Measurements from ENCODE around the gene METRN.

Gene METRN

DNA sequence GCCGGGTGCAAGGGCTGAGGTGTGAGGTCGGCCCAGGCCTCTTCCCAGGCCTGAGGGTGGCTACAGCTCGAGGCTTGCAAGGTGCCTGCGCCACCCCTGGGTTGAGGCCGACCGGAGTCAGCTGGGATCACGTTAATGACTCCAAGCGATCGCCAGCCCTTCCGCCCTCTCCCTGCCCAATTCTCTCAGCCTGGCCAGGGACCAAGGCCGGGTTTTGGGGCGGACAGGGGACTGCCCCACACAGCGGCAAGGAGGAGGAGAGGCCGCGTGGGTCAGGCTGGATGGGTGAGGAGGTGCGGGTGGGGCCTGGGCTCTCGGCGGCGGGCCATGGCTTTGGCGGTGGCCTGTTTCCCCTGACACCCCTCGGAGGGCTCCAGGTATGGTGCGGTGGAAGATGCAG is 21.6 kb upstream of the METRN start:
- ATAC-seq: no peak

DNA sequence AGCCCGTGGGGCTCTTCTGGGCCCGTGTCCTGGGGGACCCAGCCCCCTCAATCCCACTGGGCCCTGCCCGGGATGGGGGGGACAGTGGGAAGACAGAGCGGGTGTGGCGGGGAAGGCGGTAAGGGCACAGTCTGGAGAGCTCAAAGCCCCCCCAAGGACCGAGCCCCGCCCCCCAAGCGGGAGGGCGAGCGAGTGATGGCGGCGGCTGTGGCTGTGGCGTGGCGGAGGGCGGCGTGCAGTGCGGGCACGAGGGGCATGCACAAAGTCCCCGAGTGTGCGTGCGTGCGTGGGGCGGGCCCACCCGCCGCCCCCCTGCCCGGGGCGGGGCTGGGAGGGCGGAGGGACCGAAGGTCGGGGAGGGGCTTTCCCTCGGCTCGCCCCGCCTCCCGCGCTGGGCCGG is 21.2 kb upstream of the METRN start:
- ATAC-seq: no peak

DNA sequence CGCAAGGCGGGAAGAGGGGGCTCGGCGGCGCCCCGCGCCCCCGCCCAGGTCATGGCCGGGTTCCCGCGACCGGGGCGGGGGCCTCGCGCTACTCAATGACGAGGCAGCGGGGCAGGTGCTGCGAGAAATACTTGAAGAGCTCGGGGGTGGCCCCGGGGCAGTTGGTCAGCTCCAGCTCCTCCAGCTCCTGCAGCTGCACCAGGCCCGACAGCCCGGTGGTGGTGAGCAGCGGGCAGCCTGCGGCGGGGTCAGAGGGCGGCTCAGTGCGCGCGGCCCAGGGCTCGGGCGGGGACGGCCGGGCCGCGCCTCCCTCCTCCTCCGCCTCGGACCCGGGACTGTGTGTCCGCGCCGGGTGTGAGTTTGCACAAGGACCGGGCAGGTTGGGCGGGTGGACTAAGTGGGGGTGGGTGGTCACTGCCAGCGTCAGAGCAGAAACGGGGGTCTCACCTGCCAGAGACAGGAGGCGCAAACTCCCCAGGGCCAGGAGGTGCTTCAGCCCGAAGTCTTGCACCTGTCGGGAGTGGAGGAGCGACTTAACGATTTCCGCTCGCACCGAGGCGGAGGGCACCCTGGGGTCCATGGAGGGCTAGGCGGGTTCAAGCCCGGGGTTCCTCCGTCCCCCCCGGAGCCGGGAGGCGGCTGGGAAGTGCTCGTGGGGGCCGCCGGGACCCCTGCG is 20.6 kb upstream of the METRN start:
- ATAC-seq: no peak

DNA sequence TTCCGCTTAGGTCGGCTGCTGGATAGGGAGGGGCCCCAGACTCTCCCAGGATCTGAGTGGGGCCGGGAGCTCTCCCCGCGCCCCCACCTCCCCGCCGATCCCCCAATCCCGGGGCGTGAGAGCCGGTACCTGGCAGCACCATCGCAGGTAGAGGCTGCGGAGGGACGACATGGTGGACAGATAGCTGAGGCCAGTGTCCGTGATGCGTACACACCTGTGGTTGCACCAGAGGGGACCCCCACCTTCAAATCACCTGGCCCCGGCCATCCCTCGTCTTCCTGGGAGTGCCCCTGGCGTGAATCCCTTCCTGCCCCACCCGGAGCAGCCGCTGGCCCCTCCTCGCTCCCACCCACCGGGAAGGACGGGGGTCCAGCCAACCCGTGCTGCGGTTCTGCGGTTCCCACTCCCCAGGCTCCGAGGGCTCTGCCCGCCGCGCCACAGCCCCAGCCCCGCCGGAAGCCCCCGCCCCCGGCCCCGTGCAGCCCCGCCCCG is 20.0 kb upstream of the METRN start:
- no peak for ATAC-seq

DNA sequence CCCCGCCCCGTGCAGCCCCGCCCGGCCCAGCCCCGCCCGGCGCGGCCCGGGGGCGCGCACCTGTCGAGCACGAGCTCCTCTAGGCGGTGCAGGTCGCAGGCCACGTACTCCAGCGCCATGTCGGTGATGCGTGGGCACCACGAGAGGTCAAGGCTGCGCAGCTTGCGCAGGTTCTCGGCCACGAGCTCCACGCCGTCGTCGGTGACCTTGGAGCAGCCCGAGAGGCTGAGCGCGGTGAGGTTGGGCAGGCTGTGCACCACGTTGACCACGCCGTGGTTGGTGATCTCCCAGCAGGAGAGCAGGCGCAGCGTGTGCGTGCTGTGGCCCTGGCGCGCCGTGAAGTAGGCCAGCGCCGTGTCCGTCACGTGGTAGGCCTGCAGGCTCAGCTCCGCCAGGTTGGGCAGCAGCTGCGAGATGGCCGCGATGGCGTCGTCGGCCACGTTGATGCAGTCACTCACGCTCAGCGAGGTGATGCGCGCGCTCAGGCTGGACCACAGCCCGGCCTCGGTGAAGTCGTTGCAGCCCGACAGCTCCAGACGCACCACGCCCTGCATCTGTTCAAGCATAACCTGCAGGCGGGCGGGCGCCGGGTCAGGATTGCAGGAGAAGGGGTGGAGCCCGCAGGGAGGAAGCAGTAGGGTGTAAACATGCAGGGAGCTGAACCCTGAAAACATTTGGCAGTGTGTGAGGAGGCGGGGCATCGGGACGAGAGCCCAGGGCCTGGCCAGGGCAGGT is 19.4 kb upstream of the METRN start:
- peak; percentile 82 to 85 for ATAC-seq

GRCh38 chr16:698911-699671 is 15.8 kb upstream of the METRN start:
- ATAC-seq: no peak

DNA sequence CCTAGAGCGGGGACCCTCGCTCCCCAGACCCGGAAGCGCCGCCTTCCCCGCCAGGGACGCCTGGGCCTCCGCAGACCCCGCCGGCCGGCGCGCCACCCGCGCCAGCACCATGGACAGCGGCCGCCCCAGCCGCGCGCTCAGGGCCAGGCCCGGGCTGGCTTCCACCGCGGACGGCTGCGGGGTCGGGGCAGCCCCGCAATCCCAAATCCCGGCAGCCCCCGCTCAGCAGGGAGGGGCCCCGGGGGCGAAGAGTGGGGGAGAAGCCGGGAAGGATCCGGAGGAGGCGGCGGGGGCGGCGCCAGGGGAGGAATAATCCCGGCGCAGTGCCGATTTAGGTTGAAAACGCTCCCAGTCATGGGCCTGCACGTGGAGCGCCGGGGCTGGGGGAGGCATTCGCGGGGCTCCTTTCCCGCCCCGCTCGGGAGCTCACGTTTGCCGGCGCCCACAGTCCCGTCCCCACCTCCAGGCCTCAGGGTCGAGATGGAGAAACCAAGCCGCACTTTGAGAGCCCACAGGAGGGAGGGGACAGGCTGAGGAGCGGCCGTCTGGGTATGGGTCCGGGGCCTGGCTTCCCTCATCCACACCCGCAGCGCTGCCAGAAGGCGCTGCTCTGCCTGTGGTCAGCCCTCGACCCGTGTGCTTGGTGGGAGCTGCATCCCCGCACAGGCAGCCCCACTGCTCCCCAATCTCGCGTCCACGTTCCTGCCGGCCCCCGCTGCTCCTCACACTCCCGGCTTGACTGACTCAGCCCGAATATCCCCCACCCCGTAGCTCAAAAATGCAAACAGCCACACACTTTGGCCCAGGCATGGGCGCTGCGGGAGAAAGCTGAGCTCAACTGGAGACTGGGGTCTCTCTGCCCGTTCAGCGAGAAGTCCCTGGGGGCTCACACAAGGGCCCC is 14.0 kb upstream of the METRN start:
- ATAC-seq: peak; percentile 64 to 71

DNA sequence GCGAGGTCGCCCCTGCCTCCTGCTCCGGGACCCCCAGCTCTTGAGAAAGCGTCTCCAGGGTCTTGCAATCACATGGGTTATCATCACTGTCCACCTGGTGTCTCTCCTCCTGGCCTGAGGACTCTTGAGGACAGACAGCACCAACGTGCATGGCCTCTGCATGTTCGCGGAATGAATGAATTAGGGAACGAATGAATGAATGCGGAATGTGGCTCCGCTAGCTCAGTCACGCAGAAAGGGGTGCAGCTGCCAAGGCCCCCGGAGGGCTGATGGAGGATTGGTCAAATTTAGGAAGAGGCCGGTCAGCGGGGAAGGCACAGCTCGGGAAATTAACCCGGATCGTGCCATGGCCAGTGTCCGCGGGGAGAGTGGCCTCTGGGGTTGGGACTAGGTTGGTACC is 12.6 kb upstream of the METRN start:
- no peak for ATAC-seq

- ATAC-seq: no peak
Observed at GRCh38 chr16:703406-703805, 11.5 kb upstream of the METRN start.

- no peak for ATAC-seq
Observed at GRCh38 chr16:704047-704446, 10.9 kb upstream of the METRN start.

- ATAC-seq: no peak
Observed at GRCh38 chr16:704552-705380, 10.2 kb upstream of the METRN start.

DNA sequence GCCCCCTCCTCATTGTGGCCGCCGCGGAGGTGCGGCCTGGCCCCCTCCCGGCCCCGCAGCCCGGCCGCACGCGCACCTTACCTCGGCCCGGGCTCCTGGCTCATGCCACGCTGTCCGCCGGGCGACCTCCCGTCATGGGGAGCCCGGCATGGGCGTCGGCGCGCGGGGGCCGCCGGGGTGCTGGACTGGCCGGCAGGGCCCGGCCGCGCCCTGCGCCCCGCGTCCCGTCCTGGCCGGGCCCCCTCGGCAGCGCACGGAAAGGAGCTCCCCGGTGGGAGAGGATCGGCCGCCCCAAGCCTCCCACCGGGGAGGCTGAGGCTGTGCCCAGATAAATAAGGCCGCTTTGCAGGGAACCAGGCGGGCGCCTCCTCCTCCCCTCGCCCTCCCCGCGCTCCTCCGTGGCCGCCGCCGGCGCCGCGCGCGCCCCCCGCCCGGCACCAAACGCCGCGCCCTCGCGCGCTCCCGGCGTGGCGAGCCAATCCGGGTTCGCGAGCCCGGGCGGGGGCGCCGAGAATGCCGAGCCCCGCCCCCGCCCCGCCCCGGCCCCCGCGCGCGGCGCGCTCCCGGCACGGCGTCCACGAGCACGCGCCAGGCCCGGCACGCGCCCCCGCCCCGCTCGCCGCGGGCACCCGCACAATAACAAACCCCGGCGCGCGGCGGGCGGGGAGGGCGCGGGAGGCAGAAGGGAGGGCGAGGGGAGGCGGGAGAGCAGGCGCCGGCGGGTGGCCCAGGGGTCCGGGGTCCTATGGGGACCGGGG is 9.3 kb upstream of the METRN start, which contains the start of gene FBXL16:
FBXL16 (minus strand) TSS at position 371 of the 758 bp plus-strand sequence. CDS start 8,396 bp downstream, outside the sequence.
- no peak for ATAC-seq

DNA sequence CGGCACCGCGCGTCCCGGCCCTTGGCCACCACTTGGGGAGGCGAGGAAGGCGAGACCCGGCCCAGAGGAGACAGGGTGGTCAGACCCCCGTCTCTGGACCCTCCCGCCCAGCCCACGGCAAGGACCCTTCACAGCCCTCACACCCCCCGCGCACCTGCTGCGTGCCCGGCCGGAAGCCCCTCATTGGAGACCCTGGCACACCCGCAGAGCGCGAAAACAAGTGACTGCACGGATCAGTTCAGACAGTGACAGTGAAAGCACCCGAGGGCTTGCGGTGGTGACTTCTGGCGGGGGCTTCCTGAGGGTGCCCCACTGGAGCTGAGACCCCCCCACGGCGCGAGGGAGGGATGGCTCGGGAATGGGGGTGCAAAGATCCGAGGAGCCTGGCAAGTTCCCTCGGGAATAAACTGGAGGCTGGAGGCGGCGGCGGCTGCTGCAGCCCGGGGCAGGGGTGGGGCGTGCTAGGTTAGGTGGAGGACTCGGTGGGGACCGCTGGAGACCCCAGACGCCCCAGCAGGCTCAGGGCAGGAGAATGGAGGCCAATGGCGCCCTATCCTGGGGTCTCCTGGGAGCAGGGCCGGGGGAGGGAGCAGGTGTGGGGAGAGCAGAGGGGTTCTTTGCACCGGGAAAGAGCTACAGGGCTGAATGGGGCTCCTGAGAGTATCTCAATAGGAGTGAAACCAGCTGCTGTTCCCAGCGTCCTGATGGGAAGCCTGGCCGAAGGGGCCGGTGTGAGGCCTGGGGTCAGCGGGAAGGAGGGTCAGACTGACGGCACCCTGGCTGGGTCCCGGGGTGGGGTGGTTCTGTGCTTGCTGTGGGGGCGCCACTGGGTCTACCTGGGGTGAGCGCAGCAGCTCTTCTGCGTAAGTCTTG is 8.5 kb upstream of the METRN start:
- no peak for ATAC-seq

DNA sequence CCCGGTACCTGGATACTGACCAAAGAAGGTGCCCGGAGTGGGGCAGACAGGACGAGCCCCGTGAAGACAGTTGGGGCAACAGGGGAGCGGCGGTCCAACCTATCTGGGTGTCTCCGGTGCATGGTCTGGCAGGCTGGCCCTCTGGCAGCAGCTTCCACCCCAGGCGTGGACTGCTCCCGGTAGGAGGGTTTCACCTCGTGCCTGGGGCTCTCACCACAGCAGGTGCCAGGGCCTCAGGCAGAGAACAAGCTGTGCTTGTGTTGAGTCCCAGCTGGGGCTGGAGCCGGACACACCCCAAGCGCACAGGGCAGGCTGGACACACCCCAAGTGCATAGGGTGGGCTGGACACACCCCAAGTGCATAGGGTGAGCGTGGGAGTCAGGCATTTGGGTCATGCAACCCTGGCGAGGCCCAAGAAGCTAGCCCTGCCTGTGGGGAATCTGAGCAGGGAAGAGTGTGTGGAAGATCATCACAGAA is 7.8 kb upstream of the METRN start:
- ATAC-seq: no peak

GRCh38 chr16:708019-708418 is 6.9 kb upstream of the METRN start:
- ATAC-seq: no peak

GRCh38 chr16:708959-709358 is 6.0 kb upstream of the METRN start:
- ATAC-seq: no peak

- no peak for ATAC-seq
Observed at GRCh38 chr16:709566-710499, 5.1 kb upstream of the METRN start.

DNA sequence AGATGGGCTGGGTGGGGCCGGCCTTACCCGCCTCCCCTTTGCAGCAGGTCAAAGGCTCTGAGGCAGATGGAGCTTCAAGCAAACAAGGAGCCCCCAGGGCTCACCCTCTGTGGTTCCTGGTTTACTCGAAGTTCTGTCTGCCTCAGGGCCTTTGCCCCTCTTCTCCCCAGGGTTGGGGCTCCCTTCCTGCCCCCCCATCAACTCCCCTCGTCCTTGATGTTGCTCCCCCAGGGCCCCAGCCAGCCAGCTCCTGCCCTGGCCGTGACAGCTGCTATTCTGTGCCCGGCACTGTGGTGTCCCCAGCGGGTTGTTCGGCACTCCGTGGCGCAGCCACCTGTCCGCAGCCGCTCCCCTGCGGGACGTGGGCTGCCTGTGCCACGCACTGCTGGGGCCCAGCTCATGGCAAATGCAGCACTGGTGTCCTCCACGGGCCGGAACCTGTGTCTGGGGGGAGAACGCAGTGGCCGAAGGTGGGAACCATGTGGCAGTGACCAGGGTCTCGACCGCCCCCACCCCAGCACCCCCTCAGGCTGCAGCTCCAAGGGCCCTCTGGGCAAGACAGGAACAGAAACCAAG is 4.3 kb upstream of the METRN start:
- ATAC-seq: no peak

Data from activated CD4-positive, CD25-positive, alpha-beta regulatory T cell treated with anti-CD3 and anti-CD28 coated beads, Interleukin-2, amount 50 U/mL, for 24 hours (primary cell).